HCT116 (cell line): ENCODE results near the gene SH3BP4. TPM values are rescaled to one million over a fixed set of nuclear protein-coding genes. Genes with fewer than 3 reads are reported as not detected.

ENCODE experiments used
- ATAC-seq: fragments of 200-7000 bp; cut with Tn5 transposase; 2 replicates; pipeline ENCODE4 v1.9.1; 2020; ENCODE audit warnings: mild to moderate bottlenecking, moderate library complexity
- BruUV-seq: library from RNA; stranded (reverse); fragments of 400-500 nt; replicated peaks from 2 replicates; lab custom pipeline; 2021; lab: Mats Ljungman, UMichigan
- CTCF ChIA-PET: fragments of 300-600 bp; sonication (Branson Sonifier 250); formaldehyde crosslinking; loops from one replicate; lab custom pipeline; 2021; ENCODE audit warnings: antibody characterized with exemption; lab: Charles Lee
- POLR2A ChIA-PET: fragments of 300-600, 350-600 bp; sonication (Branson Sonifier 250); formaldehyde crosslinking; loops from one replicate; lab custom pipeline; 2021; ENCODE audit warnings: antibody characterized with exemption; lab: Charles Lee
- RAD21 ChIA-PET, 2 experiments: fragments of 300-600 bp; sonication (Branson Sonifier 250); formaldehyde crosslinking; loops; one replicate each; lab custom pipeline; 2023; ENCODE audit warnings: low total read pairs in 2 of 2; ENCODE audit not compliant: uncharacterized antibody in 2 of 2, unreplicated experiment in 2 of 2, low non-redundant PET in 1 of 2; lab: Charles Lee
- DNase-seq: peaks from one replicate; pipeline ENCODE4 v3.0.0-alpha.2; 2010; ENCODE audit warnings: low read depth, low spot score
- H2AFZ ChIP-seq: fragments of 200-600 bp; shearing (Covaris generic), sonication (generic); 2 replicates; pipeline ENCODE4 v1.6.1; 2017; ENCODE audit warnings: low read depth, mixed run types, mixed read lengths, antibody characterized with exemption, low read length; ENCODE audit not compliant: poor library complexity, severe bottlenecking
- H3K27ac ChIP-seq: 2 replicates; pipeline ENCODE4 v1.5.1; 2012; ENCODE audit warnings: low read depth, low read length
- H3K27me3 ChIP-seq: fragments of 200-600 bp; sonication (generic); 2 replicates; pipeline ENCODE4 v1.6.1; 2016; ENCODE audit warnings: mixed run types, low read length, mixed read lengths; ENCODE audit not compliant: insufficient read depth
- H3K36me3 ChIP-seq, 2 experiments: fragments of 200-500 bp in 1 of 2; fragments of 200-600 bp in 1 of 2; sonication (Bioruptor generic) in 1 of 2; sonication (generic) in 1 of 2; 2 replicates each; pipeline versions ENCODE4 v1.5.1 to v1.6.1; 2014 to 2016; ENCODE audit warnings: low read length in 2 of 2, inconsistent platforms in 1 of 2, mixed read lengths in 1 of 2, mixed run types in 1 of 2; ENCODE audit not compliant: insufficient read depth in 2 of 2, control insufficient read depth in 1 of 2
- H3K4me1 ChIP-seq, 2 experiments: fragments of 200-600 bp in 1 of 2; sonication (generic) in 1 of 2; 2 replicates each; pipeline versions ENCODE4 v1.5.1 to v1.6.1; 2012 to 2017; ENCODE audit warnings: low read length in 2 of 2, inconsistent platforms in 1 of 2, mild to moderate bottlenecking in 1 of 2, mixed read lengths in 1 of 2, mixed run types in 1 of 2, moderate library complexity in 1 of 2; ENCODE audit not compliant: insufficient read depth in 2 of 2, control insufficient read depth in 1 of 2
- H3K4me2 ChIP-seq: fragments of 200-600 bp; sonication (generic); 2 replicates; pipeline ENCODE4 v1.6.1; 2017; ENCODE audit warnings: mixed run types, low read length, mixed read lengths
- H3K4me3 ChIP-seq, 2 experiments: fragments of 200-600 bp in 1 of 2; sonication (generic) in 1 of 2; replicated peaks in 1 of 2; 2 replicates each; pipeline ENCODE4 v1.5.1; 2011 to 2016; ENCODE audit warnings: low read length in 2 of 2, control low read depth in 1 of 2, low read depth in 1 of 2, mild to moderate bottlenecking in 1 of 2, mixed read lengths in 1 of 2, mixed run types in 1 of 2
- H3K79me2 ChIP-seq: fragments of 200-600 bp; sonication (generic); 2 replicates; pipeline ENCODE4 v1.6.1; 2017; ENCODE audit warnings: mild to moderate bottlenecking, mixed run types, low read length, moderate library complexity, mixed read lengths; ENCODE audit not compliant: insufficient read depth
- H3K9ac ChIP-seq: fragments of 200-600 bp; sonication (generic); 2 replicates; pipeline ENCODE4 v1.6.1; 2016; ENCODE audit warnings: low read length, mixed read lengths
- H3K9me2 ChIP-seq: fragments of 200-600 bp; sonication (generic), shearing (Covaris generic); 2 replicates; pipeline ENCODE4 v1.6.1; 2017; ENCODE audit warnings: mixed run types, mild to moderate bottlenecking, moderate library complexity; ENCODE audit not compliant: insufficient read depth
- H3K9me3 ChIP-seq, 2 experiments: fragments of 200-500 bp in 1 of 2; fragments of 200-600 bp in 1 of 2; sonication (Bioruptor generic) in 1 of 2; sonication (generic) in 1 of 2; 2 replicates each; pipeline ENCODE4 v1.6.1; 2014 to 2017; ENCODE audit warnings: low read length in 2 of 2, mixed read lengths in 2 of 2, inconsistent platforms in 1 of 2, low read depth in 1 of 2, mild to moderate bottlenecking in 1 of 2, mixed run types in 1 of 2, moderate library complexity in 1 of 2; ENCODE audit not compliant: control insufficient read depth in 1 of 2, insufficient read depth in 1 of 2
- H4K20me1 ChIP-seq: fragments of 200-600 bp; sonication (generic), shearing (Covaris generic); 2 replicates; pipeline ENCODE4 v1.6.1; 2017; ENCODE audit warnings: mixed run types, mild to moderate bottlenecking, moderate library complexity; ENCODE audit not compliant: insufficient read depth
- CEBPB ChIP-seq: IDR thresholded peaks from 2 replicates; pipeline ENCODE4 v1.6.1; 2012; ENCODE audit warnings: low read depth
- EZH2 ChIP-seq: fragments of 200-600 bp; sonication (generic); IDR thresholded peaks from 2 replicates; pipeline ENCODE4 v1.6.1; 2017; ENCODE audit warnings: antibody characterized with exemption, mixed run types
- JUND ChIP-seq: IDR thresholded peaks from 2 replicates; pipeline ENCODE4 v1.6.1; 2012
- RAD21 ChIP-seq: IDR thresholded peaks from 2 replicates; pipeline ENCODE4 v1.6.1; 2012; ENCODE audit warnings: low read depth, mild to moderate bottlenecking
- SRF ChIP-seq: IDR thresholded peaks from 2 replicates; pipeline ENCODE4 v1.6.1; 2012; ENCODE audit warnings: low read depth
- YY1 ChIP-seq: IDR thresholded peaks from 2 replicates; pipeline ENCODE4 v1.6.1; 2011; ENCODE audit warnings: low read length, low read depth, moderate library complexity, mild to moderate bottlenecking; ENCODE audit not compliant: insufficient replicate concordance; ENCODE audit errors: extremely low read depth
- ZFX ChIP-seq: fragments of 450-650 bp; IDR thresholded peaks from 2 replicates; pipeline ENCODE4 v1.6.1; 2017
- ZNF274 ChIP-seq: fragments of 200-500 bp; sonication (Bioruptor generic); IDR thresholded peaks from 2 replicates; pipeline ENCODE4 v1.6.1; 2014; ENCODE audit warnings: mild to moderate bottlenecking, low read depth, low read length, inconsistent platforms
- intact Hi-C: fragments of 100-400 bp; cut with micrococcal nuclease; formaldehyde crosslinking; loops from 2 replicates; pipeline ENCODE4 v1.10.0; 2022
- total RNA-seq: library from RNA; stranded (reverse); gene quantifications from one replicate; pipeline ENCODE4 v1.2.1, GENCODE V29; 2021; ENCODE audit not compliant: unreplicated experiment
- TF ChIP-seq, protein P1 (sequence below): IDR thresholded peaks from 2 replicates; pipeline ENCODE4 v1.6.1; 2012
- TF ChIP-seq, protein P2 (sequence below), 3 experiments: fragments of 200-600 bp in 1 of 3; sonication (generic) in 1 of 3; IDR thresholded peaks in 2 of 3; conservative IDR thresholded peaks in 1 of 3; 2 replicates each; pipeline ENCODE4 v1.5.1; 2012 to 2017; ENCODE audit warnings: low read depth in 2 of 3, low read length in 2 of 3, antibody characterized with exemption in 1 of 3, borderline replicate concordance in 1 of 3, control low read depth in 1 of 3, mild to moderate bottlenecking in 1 of 3, mixed read lengths in 1 of 3, mixed run types in 1 of 3, moderate library complexity in 1 of 3; ENCODE audit not compliant: insufficient read depth in 1 of 3

SH3BP4 gene
- total RNA-seq, 1 experiment from 2014 or later, result 32.9 TPM

DNA sequence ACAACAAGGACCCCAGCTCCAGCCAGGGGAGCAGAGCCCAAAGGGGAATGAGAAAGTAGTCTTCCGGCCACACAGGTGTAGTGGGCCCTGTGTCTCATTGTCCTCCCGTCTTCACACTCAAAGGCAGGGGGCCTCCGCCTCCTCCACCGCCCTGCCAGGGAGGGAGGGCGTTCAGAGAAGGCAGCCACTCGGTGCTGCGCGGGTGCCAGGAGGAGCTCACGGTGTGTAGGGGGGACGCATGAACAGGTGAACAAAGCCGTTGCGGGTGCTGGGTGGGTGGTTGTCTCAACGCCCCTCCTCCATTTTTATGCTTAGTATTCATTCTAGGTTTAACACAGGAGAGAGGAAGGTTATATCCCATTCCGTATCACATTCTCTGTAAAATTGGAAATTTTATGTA is 36.7 kb downstream of the SH3BP4 start:
- peaks cover 88% of the 10 kb centered on the region for H3K79me2 ChIP-seq
- DNase-seq (no peak), ATAC-seq (no peak)
- POLR2A ChIA-PET, result no interaction called here
- RAD21 ChIA-PET, result no interaction called here
- peaks cover 17 to 18% of the 10 kb centered on the region in 2 experiments; a peak in 3 of 4 replicates for H3K4me1 ChIP-seq
- no peaks in the 10 kb centered on the region for H4K20me1 ChIP-seq
- TF ChIP-seq YY1 (no peak), RAD21 (no peak), JUND (no peak)
- TF ChIP-seq, protein P1, sequence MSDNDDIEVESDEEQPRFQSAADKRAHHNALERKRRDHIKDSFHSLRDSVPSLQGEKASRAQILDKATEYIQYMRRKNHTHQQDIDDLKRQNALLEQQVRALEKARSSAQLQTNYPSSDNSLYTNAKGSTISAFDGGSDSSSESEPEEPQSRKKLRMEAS, result no peak
- TF ChIP-seq, protein P2, sequence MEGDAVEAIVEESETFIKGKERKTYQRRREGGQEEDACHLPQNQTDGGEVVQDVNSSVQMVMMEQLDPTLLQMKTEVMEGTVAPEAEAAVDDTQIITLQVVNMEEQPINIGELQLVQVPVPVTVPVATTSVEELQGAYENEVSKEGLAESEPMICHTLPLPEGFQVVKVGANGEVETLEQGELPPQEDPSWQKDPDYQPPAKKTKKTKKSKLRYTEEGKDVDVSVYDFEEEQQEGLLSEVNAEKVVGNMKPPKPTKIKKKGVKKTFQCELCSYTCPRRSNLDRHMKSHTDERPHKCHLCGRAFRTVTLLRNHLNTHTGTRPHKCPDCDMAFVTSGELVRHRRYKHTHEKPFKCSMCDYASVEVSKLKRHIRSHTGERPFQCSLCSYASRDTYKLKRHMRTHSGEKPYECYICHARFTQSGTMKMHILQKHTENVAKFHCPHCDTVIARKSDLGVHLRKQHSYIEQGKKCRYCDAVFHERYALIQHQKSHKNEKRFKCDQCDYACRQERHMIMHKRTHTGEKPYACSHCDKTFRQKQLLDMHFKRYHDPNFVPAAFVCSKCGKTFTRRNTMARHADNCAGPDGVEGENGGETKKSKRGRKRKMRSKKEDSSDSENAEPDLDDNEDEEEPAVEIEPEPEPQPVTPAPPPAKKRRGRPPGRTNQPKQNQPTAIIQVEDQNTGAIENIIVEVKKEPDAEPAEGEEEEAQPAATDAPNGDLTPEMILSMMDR (IDR thresholded peaks at IDR 0.05 in 2 of 3, conservative IDR thresholded peaks at IDR 0.05 in 1 of 3; ENCODE audit: borderline replicate concordance in 1 of 3, insufficient read depth in 1 of 3, low read depth in 2 of 3, low read length in 2 of 3), result no peak
- no peak overlapping the region for H3K9ac ChIP-seq
- BruUV-seq, result no TSS peak
- H2AFZ ChIP-seq, result no peak overlapping the region
- intact Hi-C loops, result no loop called here
- no peaks in the 10 kb centered on the region for H3K36me3 ChIP-seq
- no peaks in the 10 kb centered on the region for H3K9me2 ChIP-seq
- no peaks in the 10 kb centered on the region for H3K9me3 ChIP-seq
- CTCF ChIA-PET, result no interaction called here
- no peaks in the 10 kb centered on the region for H3K27me3 ChIP-seq
- no peak overlapping the region for H3K27ac ChIP-seq
- no peak overlapping the region for H3K4me2 ChIP-seq
- no peak overlapping the region for H3K4me3 ChIP-seq

DNA sequence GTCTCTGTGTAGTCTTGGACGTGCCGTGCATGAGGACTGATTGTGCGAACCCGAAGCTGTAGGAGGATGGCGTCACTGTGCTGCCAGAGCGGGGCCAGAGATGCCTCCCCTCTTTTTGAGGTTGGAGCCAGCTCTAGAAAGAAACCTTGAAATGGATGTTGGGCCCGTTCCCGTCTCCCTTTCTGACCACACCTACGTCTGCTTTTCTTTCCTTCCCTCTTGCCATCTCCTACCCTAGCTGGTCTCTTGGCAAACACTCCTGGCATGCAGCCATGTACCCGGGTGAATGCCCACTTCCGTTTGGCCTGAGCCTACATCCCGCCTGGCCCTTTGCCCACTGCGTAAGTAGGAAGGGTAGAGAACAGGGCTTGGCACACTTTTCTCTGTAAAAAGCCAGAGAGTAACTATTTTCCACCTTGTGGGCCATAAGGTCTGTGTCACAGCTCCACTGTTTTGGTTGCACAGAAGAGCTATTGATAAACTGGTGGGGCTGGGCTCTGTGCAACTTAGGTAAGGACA is 37.4 kb downstream of the SH3BP4 start:
- Histone ChIP-seq H3K36me3 (no peaks in the 10 kb centered on the region), H3K27me3 (no peaks in the 10 kb centered on the region), H3K9me3 (no peaks in the 10 kb centered on the region), H3K4me3 (no peak overlapping the region), H3K4me2 (no peak overlapping the region), H3K9ac (no peak overlapping the region), H3K79me2 (peaks cover 84% of the 10 kb centered on the region), H3K27ac (no peak overlapping the region), H2AFZ (no peak overlapping the region), H3K9me2 (no peaks in the 10 kb centered on the region), H3K4me1 (peaks cover 11 to 12% of the 10 kb centered on the region in 2 experiments; a peak in 3 of 4 replicates), H4K20me1 (no peaks in the 10 kb centered on the region)
- intact Hi-C loops, result no loop called here
- ChIA-PET CTCF (no interaction called here), RAD21 (no interaction called here), POLR2A (no interaction called here)
- DNase-seq (no peak), ATAC-seq (no peak)
- BruUV-seq, result no TSS peak
- TF ChIP-seq ZFX (no peak), SRF (no peak), EZH2 (no peak), CEBPB (no peak), YY1 (no peak), ZNF274 (no peak)
- TF ChIP-seq, protein P1, result no peak
- TF ChIP-seq, protein P2 (IDR thresholded peaks at IDR 0.05 in 2 of 3, conservative IDR thresholded peaks at IDR 0.05 in 1 of 3; ENCODE audit: borderline replicate concordance in 1 of 3, insufficient read depth in 1 of 3, low read depth in 2 of 3, low read length in 2 of 3), result no peak
